NCI-H2227 treated with DMSO at 0.1 percent for 48 hours (cell line): Measurements from ENCODE around the gene GID8.
A peak's percentile ranks its signal among the peaks of the same experiment; 100 is the strongest.

Experiments used
- DNase-seq: peaks from one replicate; lab custom pipeline; 2025; lab: John Stamatoyannopoulos, UW

Gene GID8

DNA sequence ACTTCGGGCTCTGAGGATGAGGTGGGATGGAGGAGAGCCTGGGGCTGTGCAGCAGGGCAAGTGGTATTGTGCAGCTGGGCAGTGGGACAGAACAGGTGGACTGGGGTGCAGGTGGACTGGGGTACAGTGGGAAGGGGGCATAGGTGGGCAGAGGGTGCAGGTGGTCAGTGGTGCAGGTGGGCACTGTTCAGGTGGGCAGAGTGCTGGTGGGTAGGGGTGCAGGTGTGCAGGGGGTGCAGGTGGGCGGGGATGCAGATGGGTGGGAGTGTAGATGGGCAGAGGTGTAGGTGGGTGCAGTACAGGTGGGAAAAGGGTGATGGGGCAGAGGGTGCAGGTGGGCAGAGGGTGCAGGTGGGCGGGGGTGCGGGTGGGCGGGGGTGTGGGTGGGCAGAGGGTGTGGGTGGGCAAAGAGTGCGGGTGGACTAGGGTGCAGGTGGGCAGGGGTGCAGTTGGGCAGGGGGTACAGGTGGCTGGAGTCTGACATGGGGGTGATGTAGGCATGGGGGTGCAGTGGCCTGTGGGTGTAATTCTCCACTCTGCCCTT lies 48.4 kb downstream of the GID8 start:
- no peak for DNase-seq

DNA sequence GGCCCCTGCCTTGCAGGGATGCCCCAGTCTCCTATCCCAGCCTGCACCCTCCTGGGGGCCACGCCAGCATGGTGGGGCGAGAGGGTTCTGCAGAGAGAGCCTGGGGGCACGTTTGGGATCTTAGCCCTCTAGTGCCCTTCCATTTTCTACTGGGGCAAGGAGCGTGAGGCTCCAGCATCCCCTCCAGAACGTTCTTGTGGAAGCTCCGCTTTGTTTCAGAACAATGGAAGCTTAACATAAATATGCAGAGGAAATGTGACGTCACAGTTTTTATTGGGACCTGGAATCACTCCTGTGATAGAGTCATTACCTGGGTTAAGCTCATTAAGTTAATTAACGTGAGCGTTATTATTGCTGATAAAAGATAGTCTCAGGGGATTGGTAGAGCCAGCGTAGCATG lies 49.2 kb downstream of the GID8 start:
- DNase-seq, result no peak

DNA sequence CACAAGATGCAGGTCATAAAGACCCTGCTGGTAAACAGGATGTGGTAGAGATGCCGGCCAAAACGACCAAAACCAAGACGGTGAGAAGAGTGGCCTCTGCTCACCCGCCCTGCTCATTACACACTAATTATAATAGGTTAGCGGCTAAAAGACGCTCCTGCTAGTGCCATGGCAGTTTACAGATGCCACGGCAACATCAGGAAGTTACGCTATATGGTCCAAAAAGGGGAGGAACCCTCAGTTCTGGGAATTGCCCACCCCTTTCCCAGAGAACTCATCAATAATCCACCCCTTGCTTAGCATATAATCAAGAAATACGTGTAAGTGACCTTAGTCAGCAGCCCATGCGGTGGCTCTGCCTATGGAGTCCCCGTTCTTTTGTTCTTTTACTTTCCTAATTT lies 51.3 kb downstream of the GID8 start:
- DNase-seq, result no peak

DNA sequence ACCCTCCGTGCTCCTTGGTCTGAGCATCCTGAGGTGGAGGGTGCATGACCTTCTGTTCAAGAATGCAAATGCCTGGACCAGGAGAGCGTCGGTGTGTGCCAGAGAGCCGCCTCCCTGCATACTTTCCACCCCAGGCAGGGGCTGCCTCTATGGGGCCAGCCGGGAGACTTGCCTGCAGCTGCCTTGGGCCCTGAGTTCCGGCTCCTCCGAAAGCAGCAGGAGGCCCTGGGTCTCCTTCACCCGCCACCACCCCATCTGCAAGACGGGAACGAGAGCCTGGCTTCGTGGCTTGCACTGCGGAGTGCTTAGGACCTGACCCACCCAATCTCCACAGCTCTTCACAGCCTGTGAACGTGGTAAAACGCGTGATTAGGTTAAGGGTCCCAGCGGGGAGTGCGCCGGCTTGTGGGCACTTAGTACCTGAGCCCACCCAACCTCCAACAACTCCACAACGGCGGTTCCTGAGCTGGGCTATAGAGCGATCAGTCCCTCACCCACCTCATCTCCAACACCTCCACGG lies 52.4 kb downstream of the GID8 start:
- DNase-seq, result no peak

DNA sequence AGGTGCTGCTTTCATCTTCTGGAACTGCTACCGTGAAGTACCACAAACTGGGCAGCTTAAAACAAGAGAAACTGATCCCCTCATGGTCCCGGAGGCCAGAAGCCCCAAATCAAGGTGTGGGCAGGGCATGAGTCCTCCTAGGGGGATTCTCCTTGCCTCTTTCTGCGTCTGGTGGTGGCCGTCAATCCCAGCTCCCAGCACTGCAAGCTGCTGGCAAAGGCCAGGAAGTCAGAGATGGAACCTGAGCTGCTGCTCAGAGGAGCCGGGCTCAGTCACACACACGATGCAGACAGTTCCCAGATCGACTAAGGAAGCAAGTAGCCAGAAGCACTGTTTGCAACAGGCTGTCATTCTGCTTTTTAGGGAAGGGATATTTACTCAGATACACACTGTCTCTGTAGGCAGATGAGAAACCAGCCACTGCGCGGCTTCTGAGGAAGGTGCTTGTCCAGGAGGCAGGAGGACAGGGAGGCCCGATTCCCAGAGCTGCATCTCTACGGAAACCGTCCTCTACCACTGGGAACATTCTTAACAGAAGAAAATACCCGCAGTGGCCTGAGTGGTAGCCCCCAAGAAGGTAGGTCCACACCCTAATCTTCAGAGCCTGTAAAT lies 53.4 kb downstream of the GID8 start:
- DNase-seq, result no peak

DNA sequence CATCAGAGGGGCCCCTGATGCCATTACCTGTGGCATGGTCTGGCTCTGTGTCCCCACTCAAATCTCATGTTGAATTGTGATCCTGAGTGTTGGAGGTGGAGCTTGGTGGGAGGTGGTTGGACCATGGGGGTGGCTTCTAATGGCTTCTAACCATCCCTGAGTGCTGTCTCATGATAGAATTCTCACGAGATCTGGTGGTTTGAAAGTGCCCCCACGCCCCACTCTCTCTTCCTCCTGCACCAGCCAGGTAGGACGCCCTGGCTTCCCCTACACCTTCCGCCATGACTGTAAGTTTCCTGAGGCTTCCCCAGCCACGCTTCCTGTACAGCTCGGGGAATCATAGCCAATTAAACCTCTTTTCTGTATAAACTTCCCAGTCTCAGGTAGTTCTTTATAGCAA lies 53.9 kb downstream of the GID8 start:
- DNase-seq, result no peak

DNA sequence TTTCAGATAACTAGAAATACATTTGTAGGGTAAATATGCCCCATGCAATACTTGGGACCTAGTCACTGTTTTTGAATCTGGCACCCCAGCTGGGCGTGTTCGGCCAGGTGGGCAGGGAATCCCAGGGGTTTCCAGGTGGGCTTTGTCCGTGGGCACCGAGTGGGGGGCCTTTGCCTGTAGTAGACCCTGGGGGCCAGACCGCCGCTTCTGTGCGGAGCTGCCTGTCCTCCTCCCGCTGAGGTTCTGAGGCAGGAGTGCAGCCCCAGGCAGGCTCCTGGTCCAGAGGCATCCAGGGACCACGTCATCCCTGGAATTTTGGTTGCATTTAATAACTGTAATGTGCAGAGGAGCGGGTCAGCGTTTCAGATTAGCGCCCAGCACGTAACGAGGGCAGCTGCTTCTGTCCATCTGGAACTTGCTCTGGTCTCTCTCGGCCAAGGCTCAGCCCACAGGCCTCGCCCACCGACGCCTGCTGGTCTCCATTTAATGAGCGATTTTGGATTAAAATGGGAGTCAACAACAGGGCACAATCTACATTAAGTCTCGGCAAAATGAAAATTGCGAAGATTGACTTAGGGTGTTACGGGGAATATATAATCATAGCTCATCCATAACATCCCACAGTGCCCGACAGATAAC lies 56.0 kb downstream of the GID8 start:
- peak; percentile 28 for DNase-seq

DNA sequence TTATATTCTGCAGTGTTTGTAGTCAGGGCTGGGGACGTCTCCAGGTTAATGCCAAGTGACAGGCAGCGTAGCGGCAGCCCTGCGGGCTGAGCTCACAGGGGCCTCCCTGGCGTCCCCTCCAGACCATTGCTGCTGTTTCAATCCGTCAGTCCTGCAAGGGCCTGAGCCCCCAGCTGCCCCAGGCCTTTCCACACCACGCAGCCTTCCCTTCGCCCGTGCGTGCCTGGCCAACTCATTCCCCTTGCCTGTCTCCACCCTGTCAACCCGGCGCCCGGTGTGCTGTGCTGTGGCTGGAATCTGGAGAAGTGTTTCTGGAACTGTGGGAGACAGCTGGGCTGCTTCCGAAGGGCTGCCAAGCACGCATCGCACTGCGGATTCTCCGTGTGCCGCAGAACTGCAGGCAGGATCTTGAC lies 56.9 kb downstream of the GID8 start:
- no peak for DNase-seq

DNA sequence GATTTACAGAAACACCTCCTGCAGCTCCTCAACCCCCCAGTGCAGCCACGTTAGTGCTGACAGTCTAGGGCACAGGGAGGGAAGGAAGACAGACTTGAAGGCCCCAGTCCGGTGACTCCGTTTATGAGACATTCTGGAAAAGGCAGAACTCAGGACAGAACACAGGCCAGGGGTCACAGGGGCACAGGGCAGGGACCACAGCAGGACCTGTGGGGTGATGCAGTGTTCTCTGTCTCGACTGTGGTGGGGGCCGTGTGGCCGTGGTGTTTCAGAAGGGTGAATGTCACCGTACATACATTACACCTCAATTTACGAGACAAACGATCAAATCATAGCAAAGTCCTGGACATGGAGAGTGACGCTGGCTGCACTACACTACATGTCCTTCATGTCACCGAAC lies 57.5 kb downstream of the GID8 start:
- DNase-seq, result no peak

DNA sequence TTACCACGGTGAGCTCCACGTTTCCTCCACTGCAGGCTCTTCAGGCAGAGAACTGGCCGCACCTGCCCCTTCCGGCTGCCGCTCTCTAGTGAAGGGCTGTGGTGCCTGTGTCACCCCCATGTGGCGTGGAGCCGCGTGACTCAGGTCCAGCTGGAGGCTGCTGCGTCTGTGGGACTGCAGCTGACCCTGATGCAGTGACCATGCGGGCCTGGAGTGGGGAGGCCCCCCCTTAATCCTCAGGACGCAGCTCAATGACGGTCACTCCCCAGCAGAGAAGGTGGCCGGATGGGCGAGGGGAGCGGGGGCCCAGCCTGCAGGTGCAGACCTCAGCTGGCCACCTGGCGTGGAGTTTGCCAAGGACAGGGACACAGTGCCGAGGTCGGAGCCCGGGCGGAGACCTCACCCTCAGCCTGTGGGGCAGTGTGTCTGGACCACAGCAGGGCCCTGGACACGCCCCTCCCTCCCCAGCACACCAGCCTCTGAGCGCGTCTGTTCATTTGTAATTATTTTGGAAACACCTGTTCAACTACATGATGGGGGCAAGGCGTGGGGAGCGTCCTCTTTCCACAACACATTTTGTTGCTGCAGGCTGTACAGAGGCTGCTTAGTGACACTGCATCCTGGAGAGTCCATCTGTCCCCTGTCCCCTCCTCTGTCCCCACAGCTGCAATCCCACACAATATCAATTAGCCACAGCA lies 58.1 kb downstream of the GID8 start:
- DNase-seq, result no peak

DNA sequence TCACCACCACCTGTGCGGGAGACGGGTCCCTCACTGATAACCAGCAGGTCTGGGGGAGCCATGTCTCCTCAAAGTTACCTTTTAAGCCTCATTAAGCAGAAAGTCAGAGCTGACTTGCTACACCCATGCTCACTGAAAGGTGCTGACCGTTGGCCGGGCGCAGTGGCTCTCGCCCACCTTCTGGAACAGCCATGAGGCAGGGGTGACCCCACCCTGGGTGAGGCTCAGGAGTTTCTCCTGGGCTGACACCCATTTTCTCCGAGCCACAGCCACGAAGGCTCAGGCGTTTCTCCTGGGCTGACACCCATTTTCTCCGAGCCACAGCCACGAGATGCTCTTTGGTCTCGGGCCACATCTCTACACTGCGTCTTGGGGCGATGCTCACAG lies 58.6 kb downstream of the GID8 start:
- DNase-seq, result no peak

DNA sequence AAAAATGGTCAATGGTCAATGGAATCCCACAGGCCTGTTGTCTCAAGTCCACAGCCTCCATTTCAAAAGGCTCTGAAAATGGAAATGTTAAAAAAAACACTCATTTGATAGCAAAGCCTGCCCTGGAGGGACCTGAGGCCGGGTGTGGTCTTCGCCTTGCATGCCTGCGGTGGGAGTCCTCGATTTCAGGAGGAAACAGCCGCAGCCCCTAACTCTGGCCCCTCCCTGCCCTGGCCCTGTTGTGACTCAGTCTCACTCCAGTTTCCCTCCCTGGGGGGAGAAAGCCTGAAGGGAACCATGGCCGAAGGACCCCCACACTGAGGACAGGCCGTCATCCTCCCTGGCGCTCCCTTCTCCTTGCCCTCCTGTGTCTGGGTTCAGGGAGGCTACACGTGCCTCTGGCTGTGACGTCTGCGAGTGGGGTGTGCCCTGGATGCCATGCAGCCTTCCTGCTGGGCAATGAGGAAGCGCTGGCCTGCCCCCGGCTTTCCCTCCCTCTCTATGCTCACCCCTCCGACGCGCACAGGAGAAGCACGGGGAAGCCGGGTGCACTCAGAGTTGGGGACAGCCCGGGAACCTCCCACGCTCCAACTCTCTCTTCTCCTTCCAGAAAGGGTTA lies 59.6 kb downstream of the GID8 start:
- no peak for DNase-seq
